Activated T-cell treated with anti-CD3 and anti-CD28 coated beads, Interleukin-2, amount 50 U/mL, for 72 hours (primary cell): Measurements from ENCODE around the gene PAIP2. TPM values are rescaled to one million over a fixed set of nuclear protein-coding genes. Genes with fewer than 3 reads are reported as not detected.

Experiments
- ATAC-seq, 2 donors: fragments of 150-1000 bp; cut with Tn5 transposase; replicated peaks in 1 of 2; 2 replicates each; pipeline ENCODE4 v1.10.0; 2021; ENCODE audit warnings: moderate library complexity in 2 of 2, mild to moderate bottlenecking in 1 of 2
- DNase-seq, 2 donors: peaks; one replicate each; pipeline ENCODE4 v3.0.0; 2021 to 2022; ENCODE audit warnings: mixed read lengths in 1 of 2
- H3K27ac Mint-ChIP-seq: one replicate; pipeline ENCODE4 v1.8.0; 2022; ENCODE audit warnings: mild to moderate bottlenecking, moderate library complexity, mixed read lengths
- H3K27me3 Mint-ChIP-seq: one replicate; pipeline ENCODE4 v1.8.0; 2022; ENCODE audit warnings: low read depth, mixed read lengths
- H3K36me3 Mint-ChIP-seq, 2 donors: one replicate each; pipeline ENCODE4 v1.8.0; 2022; ENCODE audit warnings: mixed read lengths in 2 of 2, mild to moderate bottlenecking in 1 of 2; ENCODE audit not compliant: insufficient read depth in 2 of 2
- H3K4me1 Mint-ChIP-seq: one replicate; pipeline ENCODE4 v1.8.0; 2022; ENCODE audit warnings: low read depth, mixed read lengths
- H3K4me3 Mint-ChIP-seq, 2 donors: one replicate each; pipeline ENCODE4 v1.8.0; 2022; ENCODE audit warnings: mild to moderate bottlenecking in 2 of 2, mixed read lengths in 2 of 2, moderate library complexity in 2 of 2
- H3K9me3 Mint-ChIP-seq, 2 donors: one replicate each; pipeline ENCODE4 v1.8.0; 2022; ENCODE audit warnings: mixed read lengths in 2 of 2
- total RNA-seq, 2 donors: library from RNA; stranded (reverse); gene quantifications; one replicate each; pipeline ENCODE4 v1.2.3, GENCODE V29; 2022

The PAIP2 gene
- total RNA-seq, 2 donors from 2014 or later: 141 to 144 TPM

DNA sequence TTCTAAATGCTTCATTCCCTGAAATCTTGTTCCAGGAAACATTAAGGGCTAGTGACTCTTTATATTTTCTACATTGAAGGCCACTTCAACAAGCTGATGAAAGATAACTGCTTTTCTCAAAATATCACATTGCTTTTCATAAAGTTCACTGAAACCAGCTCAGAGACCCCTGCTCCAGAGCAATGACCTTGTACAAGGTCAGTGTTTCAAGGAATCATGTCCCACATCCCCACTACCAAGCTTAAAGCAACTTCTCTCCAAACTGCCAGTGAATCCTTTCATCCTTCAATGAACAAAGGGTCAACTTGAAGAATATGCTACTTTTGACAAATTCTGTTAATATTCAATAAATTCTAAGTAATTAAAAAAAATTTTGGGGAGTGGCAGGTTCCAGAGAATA is 74.2 kb downstream of the PAIP2 start:
- no peak for DNase-seq
- Mint-ChIP-seq H3K4me1 (peaks cover 69% of the 10 kb centered on the region), H3K27me3 (no peaks in the 10 kb centered on the region), H3K4me3 (peak overlapping the region; percentile 75 to 82), H3K36me3 (peaks cover 9 to 26% of the 10 kb centered on the region in 2 donors), H3K27ac (peak overlapping the region; percentile 98), H3K9me3 (no peaks in the 10 kb centered on the region)
- peak; percentile 32 for ATAC-seq

DNA sequence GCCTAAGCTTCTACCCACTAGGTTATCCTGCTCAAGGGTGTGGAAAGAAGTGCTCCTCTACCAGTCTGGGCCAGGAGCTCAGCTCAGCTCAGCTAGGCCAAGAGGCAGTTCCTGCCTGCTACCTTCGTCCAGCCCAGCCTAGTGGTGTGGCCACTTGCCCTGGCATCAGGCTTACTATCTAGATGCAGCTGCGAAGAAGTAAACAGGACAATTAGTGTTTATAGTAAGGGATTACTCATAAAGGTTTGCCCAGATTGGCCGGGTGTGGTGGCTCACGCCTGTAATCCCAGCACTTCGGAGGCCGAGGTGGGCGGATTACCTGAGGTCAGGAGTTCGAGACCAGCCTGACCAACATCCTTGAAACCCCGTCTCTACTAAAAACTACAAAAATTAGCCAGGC is 75.0 kb downstream of the PAIP2 start:
- no peak for ATAC-seq
- Mint-ChIP-seq H3K9me3 (no peaks in the 10 kb centered on the region), H3K27me3 (no peaks in the 10 kb centered on the region), H3K36me3 (peaks cover 9 to 28% of the 10 kb centered on the region in 2 donors), H3K4me3 (peak overlapping the region in 1 of 2 donors; percentile 51), H3K4me1 (peaks cover 69% of the 10 kb centered on the region), H3K27ac (peak overlapping the region; percentile 98)
- no peak for DNase-seq

DNA sequence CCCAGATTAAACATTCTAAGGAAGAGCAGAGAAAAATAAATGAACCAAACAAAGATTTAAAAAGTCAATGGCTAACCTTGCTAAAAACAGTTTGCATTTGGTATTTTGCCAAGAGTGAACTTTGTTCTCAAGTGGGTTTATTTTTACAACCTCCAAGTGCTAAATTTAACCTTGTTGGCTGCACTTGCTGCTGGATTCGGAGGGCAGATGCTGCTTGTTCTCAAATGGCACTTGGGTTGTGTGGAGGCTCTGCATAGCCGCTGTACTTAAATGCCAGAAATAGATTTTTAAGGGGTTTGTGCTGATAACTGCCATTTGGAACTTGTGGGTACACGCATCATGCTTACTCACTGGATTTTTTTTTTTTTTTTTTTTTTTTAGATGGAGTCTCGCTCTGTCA is 75.6 kb downstream of the PAIP2 start:
- ATAC-seq (peak in 1 of 2 donors; percentile 12), DNase-seq (no peak)
- Mint-ChIP-seq H3K4me1 (peaks cover 71% of the 10 kb centered on the region), H3K36me3 (peaks cover 10 to 29% of the 10 kb centered on the region in 2 donors), H3K27me3 (no peaks in the 10 kb centered on the region), H3K4me3 (peak overlapping the region in 1 of 2 donors; percentile 51), H3K9me3 (no peaks in the 10 kb centered on the region), H3K27ac (peak overlapping the region; percentile 98)

DNA sequence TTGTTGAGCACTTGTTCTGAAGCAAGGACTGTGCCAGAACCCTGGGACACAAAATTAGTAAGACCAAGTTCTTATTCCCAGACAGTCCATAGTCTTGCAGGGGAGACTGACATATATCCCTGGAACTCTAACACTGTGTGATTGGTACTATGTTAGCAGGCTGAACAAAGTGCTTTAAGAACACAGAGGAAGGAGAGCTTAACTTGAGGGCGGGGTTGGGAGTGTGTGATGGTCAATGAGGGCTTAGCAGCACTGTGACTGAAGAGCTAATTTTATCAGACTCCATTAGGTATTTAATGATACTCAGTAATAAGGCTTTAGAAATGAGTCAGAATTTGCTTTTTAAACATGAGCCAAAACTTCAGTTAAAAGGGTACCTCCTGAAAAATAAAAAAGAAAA is 77.1 kb downstream of the PAIP2 start:
- Mint-ChIP-seq H3K27ac (peak overlapping the region; percentile 87), H3K4me1 (peaks cover 61% of the 10 kb centered on the region), H3K9me3 (no peaks in the 10 kb centered on the region), H3K27me3 (no peaks in the 10 kb centered on the region), H3K4me3 (no peak overlapping the region), H3K36me3 (peaks cover 13 to 35% of the 10 kb centered on the region in 2 donors)
- no peak for DNase-seq
- no peak for ATAC-seq

Other genes with a start within 250 kb of the PAIP2 start
- gene SIL1, start 143.5 kb upstream of the PAIP2 start, total RNA-seq: 10 to 100 TPM; 32.5 to 37.3 TPM
- 100 to 1,000 TPM; 124 to 164 TPM for gene MATR3, start 48.1 kb upstream of the PAIP2 start, total RNA-seq
- 1 to 10 TPM; 1.9 to 2.8 TPM for gene SLC23A1, start 41.4 kb downstream of the PAIP2 start, total RNA-seq
- gene MZB1, start 48.1 kb downstream of the PAIP2 start, total RNA-seq: 10 to 100 TPM; 19.7 to 27.3 TPM
- 1 to 10 TPM; 3.1 to 4.6 TPM for gene PROB1, start 53.2 kb downstream of the PAIP2 start, total RNA-seq
- 1 to 10 TPM; 3.3 to 3.5 TPM for gene SPATA24, start 62.2 kb downstream of the PAIP2 start, total RNA-seq
- 10 to 100 TPM; 46.1 to 73.7 TPM for gene DNAJC18, start 97.7 kb downstream of the PAIP2 start, total RNA-seq
- 1 to 10 TPM; 1.2 to 1.4 TPM for gene ECSCR, start 120.9 kb downstream of the PAIP2 start, total RNA-seq
- gene SMIM33, start 129.2 kb downstream of the PAIP2 start, total RNA-seq: under 1 TPM; 0.22 to 0.35 TPM
- 100 to 1,000 TPM in 1 of 2 donors, 10 to 100 TPM in 1; 98.6 to 230 TPM for gene STING1, start 140.9 kb downstream of the PAIP2 start, total RNA-seq
- gene UBE2D2, start 219.5 kb downstream of the PAIP2 start, total RNA-seq: 100 to 1,000 TPM; 315 to 342 TPM